HL-60 (cell line): Measurements from ENCODE around the gene PGLYRP1.

Experiments used
- DNase-seq, 2 experiments: peaks; one replicate each; pipeline ENCODE4 v3.0.0-alpha.2; 2010 to 2020; ENCODE audit warnings: low read depth in 1 of 2, low spot score in 1 of 2
- H3K27ac ChIP-seq: fragments of 250-450 bp; sonication (Bioruptor Pico); replicated peaks from 2 replicates; pipeline ENCODE4 v1.5.1; 2020; ENCODE audit warnings: mild to moderate bottlenecking, moderate library complexity
- H3K27me3 ChIP-seq: fragments of 250-450 bp; sonication (Bioruptor Pico); 2 replicates; pipeline ENCODE4 v1.5.1; 2021; ENCODE audit warnings: mild to moderate bottlenecking, moderate library complexity; ENCODE audit not compliant: insufficient read depth, poor library complexity, severe bottlenecking
- H3K4me3 ChIP-seq: replicated peaks from 2 replicates; pipeline ENCODE4 v1.5.1; 2011; ENCODE audit warnings: mild to moderate bottlenecking, control low read depth, low read length; ENCODE audit not compliant: insufficient read depth
- CTCF ChIP-seq: IDR thresholded peaks from one replicate; pipeline ENCODE4 v1.5.1; 2011; ENCODE audit warnings: low read length, control low read depth, inconsistent platforms; ENCODE audit not compliant: insufficient read depth
- GABPA ChIP-seq: IDR thresholded peaks from 2 replicates; pipeline ENCODE4 v1.6.1; 2012; ENCODE audit warnings: low read depth
- POLR2AphosphoS5 ChIP-seq: IDR thresholded peaks from 2 replicates; pipeline ENCODE4 v1.6.1; 2012; ENCODE audit warnings: low read depth
- REST ChIP-seq: IDR thresholded peaks from 2 replicates; pipeline ENCODE4 v1.6.1; 2012; ENCODE audit warnings: low read depth; ENCODE audit not compliant: insufficient replicate concordance
- SPI1 ChIP-seq: IDR thresholded peaks from 2 replicates; pipeline ENCODE4 v1.6.1; 2012; ENCODE audit warnings: low read depth, mild to moderate bottlenecking, borderline replicate concordance

The PGLYRP1 gene

GRCh38 chr19:45985321-45985720 lies 37.5 kb downstream of the PGLYRP1 start:
- Histone ChIP-seq H3K27me3 (no peaks in the 10 kb centered on the region), H3K27ac (no peak overlapping the region), H3K4me3 (no peak overlapping the region)
- no peak for DNase-seq
- TF ChIP-seq SPI1, result no peak
- no peak for TF ChIP-seq CTCF
- no peak for TF ChIP-seq GABPA
- TF ChIP-seq POLR2AphosphoS5, result no peak
- no peak for TF ChIP-seq REST

GRCh38 chr19:45981350-45981749 lies 41.5 kb downstream of the PGLYRP1 start:
- TF ChIP-seq GABPA, result no peak
- no peak for TF ChIP-seq REST
- no peak for TF ChIP-seq SPI1
- no peak for TF ChIP-seq POLR2AphosphoS5
- no peak for TF ChIP-seq CTCF
- Histone ChIP-seq H3K4me3 (no peak overlapping the region), H3K27ac (no peak overlapping the region), H3K27me3 (no peaks in the 10 kb centered on the region)
- DNase-seq, result no peak

- DNase-seq, result no peak
- TF ChIP-seq SPI1 (no peak), CTCF (no peak)
- no peak overlapping the region for H3K4me3 ChIP-seq
These were observed 44.7 kb downstream of the PGLYRP1 start for GRCh38 chr19:45978156-45978555.

GRCh38 chr19:45976178-45976577 lies 46.7 kb downstream of the PGLYRP1 start:
- H3K4me3 ChIP-seq, result no peak overlapping the region
- peaks cover 17% of the 10 kb centered on the region for H3K27me3 ChIP-seq
- no peak for DNase-seq
- TF ChIP-seq CTCF (no peak), REST (no peak), GABPA (no peak), POLR2AphosphoS5 (no peak), SPI1 (no peak)
- H3K27ac ChIP-seq, result no peak overlapping the region

More at GRCh38 chr19:45978156-45978555, 44.7 kb downstream of the PGLYRP1 start:
- Histone ChIP-seq H3K27ac (no peak overlapping the region), H3K27me3 (peaks cover 3% of the 10 kb centered on the region)
